GM15510 (cell line): Measurements from ENCODE around the gene MT1G.
A peak's percentile ranks its signal among the peaks of the same experiment; 100 is the strongest.

Experiments
- POLR2A ChIP-seq: IDR thresholded peaks from 3 replicates; pipeline ENCODE4 v1.6.1; 2011; ENCODE audit warnings: borderline replicate concordance; ENCODE audit not compliant: insufficient read length; ENCODE audit errors: extremely low read depth

Gene MT1G

GRCh38 chr16:56632156-56632847 is 35.6 kb downstream of the MT1G start, which contains the start of gene MT1M:
Gene MT1M (plus strand): TSS chr16:56632659. CDS start chr16:56632732, 73 bp downstream.
- TF ChIP-seq POLR2A = no peak

GRCh38 chr16:56631832-56632155 is 36.1 kb downstream of the MT1G start:
- no peak for TF ChIP-seq POLR2A

DNA sequence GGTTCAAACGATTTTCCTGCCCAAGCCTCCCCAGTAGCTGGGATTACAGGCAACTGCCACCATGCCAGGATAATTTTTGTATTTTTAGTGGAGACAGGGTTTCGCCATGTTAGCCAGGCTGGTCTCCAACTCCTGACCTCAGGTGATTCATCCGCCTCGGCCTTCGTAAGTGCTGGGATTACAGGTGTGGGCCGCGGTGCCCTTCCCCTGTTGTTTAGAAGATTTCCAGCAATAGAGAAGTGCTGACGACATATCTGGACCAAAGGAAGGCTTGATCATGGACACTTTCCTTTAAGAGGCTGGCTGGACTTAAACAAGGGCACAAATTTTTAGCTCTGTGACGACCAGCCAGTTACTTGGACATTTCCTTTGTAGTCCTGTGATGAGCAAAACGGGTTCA is 36.7 kb downstream of the MT1G start:
- no peak for TF ChIP-seq POLR2A

GRCh38 chr16:56630134-56630533 is 37.7 kb downstream of the MT1G start:
- no peak for TF ChIP-seq POLR2A

DNA sequence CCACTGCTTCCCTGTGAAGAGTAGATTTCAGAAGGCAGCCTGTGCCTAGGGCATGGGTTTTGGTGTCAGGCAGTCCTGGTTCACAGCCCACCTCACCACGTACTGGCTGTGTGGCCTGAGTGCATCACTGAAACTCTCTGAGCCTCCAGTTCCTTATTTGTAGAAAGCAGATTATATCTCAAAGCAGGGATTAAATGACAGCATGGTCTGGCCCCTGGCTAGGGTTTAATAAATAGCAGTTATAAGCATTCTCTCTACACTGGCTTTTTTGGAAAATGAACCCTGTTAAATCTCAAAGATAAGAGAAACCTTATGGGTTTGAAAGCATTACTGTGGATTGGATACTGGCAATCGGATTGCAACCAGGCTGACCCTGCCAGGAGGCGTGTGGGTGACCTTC is 38.3 kb downstream of the MT1G start:
- TF ChIP-seq POLR2A = no peak

DNA sequence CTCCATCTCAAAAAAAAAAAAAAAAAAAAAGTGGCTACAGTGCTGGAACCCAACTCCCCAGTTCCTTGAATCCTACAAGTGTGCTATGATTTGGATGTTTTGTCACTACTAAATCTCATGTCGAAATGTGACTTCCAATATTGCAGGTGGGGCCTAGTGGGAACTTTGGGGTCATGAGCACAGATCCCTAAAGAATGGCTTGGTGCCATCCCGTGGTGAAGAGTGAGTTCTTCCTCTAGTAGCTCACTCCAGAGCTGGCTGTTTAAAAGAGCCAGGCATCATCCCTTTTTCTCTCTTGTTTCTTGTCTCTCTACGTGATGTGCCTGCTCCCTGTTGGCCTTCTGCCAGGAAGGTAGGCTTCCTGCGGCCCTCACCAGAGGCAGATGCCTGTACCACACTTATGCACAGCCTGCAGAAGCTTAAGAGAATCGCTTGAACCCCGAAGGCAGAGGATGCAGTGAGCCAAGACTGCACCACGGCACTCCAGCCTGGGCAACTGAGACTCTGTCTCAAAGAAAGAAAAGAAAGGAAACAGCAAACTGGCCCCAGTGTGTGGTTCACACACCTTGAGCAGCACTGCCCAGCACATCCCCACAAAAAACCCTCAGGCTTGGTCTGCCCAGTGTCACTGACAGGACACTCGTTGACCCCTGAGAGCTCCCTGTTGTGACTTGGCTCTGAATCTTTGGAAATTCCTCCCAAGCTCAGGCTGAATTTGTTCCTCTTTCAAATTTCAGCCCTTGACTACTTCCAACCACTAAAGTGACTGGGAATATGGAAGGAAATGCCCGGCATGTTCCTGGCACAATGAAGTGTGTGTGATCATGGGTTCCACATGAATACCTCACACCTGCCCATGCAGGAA is 39.1 kb downstream of the MT1G start:
- no peak for TF ChIP-seq POLR2A

DNA sequence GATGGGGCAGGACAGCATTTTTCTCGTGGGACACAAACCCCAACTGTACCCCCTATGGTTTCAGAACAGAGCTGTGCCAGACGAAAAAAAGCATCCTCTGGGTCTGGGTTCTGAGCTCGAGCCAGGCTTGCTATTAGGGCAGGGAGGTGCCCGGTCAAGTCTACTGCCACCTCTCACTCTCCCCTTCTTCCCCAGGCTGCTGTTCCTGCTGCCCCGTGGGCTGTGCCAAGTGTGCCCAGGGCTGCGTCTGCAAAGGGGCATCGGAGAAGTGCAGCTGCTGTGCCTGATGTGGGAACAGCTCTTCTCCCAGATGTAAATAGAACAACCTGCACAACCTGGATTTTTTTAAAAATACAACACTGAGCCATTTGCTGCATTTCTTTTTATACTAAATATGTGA is 41.2 kb downstream of the MT1G start:
- TF ChIP-seq POLR2A = no peak

GRCh38 chr16:56625943-56626654 is 41.8 kb downstream of the MT1G start:
- TF ChIP-seq POLR2A = no peak

GRCh38 chr16:56625140-56625942 is 42.5 kb downstream of the MT1G start, which contains the start of gene MT1E:
Gene MT1E (plus strand): TSS chr16:56625781. CDS start chr16:56625852, 71 bp downstream.
- TF ChIP-seq POLR2A = peak; percentile 46

DNA sequence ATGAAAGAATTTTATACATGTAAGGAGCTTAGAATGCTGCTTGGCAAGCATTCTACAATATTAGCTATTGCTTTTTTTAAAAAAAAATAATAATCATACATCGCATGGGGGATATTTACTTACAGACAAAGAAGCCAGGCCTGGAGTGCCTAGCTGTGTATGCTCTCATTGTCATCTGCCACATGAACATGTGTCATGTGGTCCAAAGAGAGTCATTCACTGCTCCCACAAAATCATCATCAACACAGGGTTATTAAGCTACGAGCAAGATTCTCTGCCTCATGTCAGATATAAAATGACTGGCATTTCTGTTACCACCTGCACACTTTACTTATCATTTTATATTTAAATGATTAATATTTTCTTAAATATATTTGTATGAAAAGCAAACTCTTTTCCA is 44.2 kb downstream of the MT1G start:
- TF ChIP-seq POLR2A = no peak

DNA sequence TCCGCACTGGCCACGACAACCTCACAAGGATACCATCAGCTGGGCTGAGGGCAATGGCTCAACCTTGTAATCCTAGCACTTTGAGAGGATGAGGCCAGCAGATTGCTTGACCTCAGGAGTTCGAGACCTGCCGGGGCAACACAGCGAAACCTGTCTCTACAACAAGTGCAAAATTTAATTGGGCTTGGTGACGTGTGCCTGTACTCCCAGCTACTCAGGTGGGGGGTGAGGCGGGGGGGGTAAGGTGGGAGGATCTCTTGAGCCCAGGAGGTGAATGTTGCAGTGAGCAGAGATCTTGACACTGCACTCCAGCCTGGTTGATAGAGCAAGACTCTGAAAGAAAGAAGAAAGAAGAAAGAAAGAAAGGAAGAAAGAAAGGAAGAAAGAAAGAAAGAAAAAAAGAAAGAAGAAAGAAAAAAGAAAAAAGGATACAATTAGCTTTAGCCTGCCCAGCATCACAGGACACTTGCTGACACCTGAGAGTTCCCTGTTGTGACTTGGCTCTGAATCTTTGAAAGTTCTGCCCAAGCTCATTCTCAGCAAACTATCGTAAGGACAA is 47.4 kb downstream of the MT1G start:
- no peak for TF ChIP-seq POLR2A

DNA sequence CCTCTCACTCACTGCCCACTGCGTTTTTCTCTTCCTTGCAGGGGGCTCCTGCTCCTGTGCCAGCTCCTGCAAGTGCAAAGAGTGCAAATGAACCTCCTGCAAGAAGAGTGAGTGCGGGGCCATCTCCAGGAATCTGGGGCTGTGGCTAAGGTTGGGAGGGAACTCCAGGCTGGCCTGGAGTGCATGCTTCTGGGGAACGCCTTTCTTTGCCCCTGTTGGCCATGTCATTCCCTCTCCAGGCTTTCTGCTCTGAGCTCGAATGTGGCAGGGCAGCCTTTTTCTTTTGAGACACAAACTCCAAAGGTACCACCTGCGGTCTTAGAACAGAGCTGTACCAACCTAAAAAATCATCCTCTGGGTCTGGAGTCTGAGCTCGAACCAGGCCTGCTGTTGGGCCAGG is 49.7 kb downstream of the MT1G start:
- no peak for TF ChIP-seq POLR2A

DNA sequence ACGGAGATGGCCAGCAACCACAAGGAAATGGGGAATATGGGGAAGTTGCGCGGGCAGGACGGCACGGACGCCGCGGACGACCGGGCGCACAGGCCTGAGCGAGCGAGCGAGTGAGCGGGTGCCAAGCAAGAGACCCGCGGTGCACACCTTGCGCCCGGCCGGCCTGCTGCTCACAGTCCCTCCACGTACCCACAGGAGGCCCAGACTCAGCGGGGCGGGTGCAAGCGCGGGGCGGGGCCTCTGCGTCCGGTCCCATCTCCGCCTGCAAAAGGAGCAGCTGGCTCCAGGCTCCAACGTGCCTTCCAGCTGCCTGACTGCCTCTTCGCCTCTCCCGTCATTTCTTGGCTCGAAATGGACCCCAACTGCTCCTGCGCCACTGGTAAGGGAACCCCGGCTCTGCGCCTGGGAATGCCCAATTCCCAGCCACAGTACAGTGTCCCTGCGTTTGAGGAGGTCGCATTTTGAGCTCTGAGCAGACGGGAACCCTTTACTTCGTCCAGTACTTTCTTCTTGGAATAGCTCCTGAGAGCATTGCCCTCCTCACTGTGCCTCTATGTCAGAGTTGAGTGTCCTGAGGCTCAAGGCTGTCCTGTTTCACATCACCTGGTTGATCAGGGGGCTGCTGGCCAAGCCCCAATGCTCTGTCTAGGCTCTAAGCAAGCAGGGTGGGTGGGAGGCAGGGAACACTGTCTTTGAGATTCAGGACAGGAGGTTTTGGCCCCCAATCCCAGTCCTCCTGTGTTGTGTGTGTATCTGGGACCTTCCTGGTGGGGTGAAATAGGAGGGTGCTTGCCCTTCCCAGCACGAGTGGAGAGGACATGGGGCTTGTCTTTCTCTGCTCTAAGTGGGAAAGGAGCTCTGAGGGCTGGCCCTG is 50.4 kb downstream of the MT1G start:
- TF ChIP-seq POLR2A = no peak
